GM12878 (cell line): ENCODE measurements around the gene KCNB1. TPM values are rescaled to one million over a fixed set of nuclear protein-coding genes. Genes with fewer than 3 reads are reported as not detected.

Source experiments
- ATAC-seq: fragments of 200-7000 bp; cut with Tn5 transposase; 3 replicates; pipeline ENCODE4 v1.9.1; 2020; ENCODE audit warnings: mild to moderate bottlenecking, moderate library complexity
- BruUV-seq: library from RNA; stranded (reverse); fragments of 400-500 nt; replicated peaks from 2 replicates; lab custom pipeline; 2021; lab: Mats Ljungman, UMichigan
- CTCF ChIA-PET: fragments of 300-600 bp; sonication (Branson Sonifier 250); formaldehyde crosslinking; extraction: SDS; loops from one replicate; lab custom pipeline; 2021; ENCODE audit warnings: inconsistent platforms; lab: Yijun Ruan, JAX
- POLR2A ChIA-PET: fragments of 350-600 bp; formaldehyde crosslinking; extraction: SDS; loops from one replicate; lab custom pipeline; 2021; ENCODE audit warnings: inconsistent platforms; lab: Charles Lee
- RAD21 ChIA-PET: fragments of 300-600 bp; sonication (Branson Sonifier 250); formaldehyde crosslinking; loops from one replicate; lab custom pipeline; 2023; ENCODE audit warnings: antibody characterized with exemption; ENCODE audit not compliant: unreplicated experiment; lab: Charles Lee
- SMC1A ChIA-PET: fragments of 300-600 bp; sonication (Branson Sonifier 250); formaldehyde crosslinking; loops from one replicate; lab custom pipeline; 2023; ENCODE audit not compliant: unreplicated experiment, uncharacterized antibody; lab: Charles Lee
- DNase-seq: peaks from one replicate; pipeline ENCODE4 v3.0.0-alpha.2; 2011; ENCODE audit warnings: low read depth, low spot score
- FAIRE-seq: peaks from 3 replicates; lab custom pipeline; 2011; peaks lifted over from hg19 to GRCh38; lab: Jason Lieb, UNC
- H2AFZ ChIP-seq: 2 replicates; pipeline ENCODE4 v1.6.0; 2011; ENCODE audit warnings: low read depth, low read length, control low read depth; ENCODE audit not compliant: control insufficient read depth
- H3K27ac ChIP-seq: 2 replicates; pipeline ENCODE4 v1.5.1; 2011; ENCODE audit warnings: control low read depth; ENCODE audit not compliant: control insufficient read depth, insufficient read depth
- H3K27me3 ChIP-seq, 2 experiments: replicated peaks in 1 of 2; 2 replicates each; pipeline versions ENCODE4 v1.6.0 to v1.6.1; 2011; ENCODE audit warnings: low read length in 1 of 2; ENCODE audit not compliant: control insufficient read depth in 2 of 2, insufficient read depth in 2 of 2
- H3K36me3 ChIP-seq, 2 experiments: 2 replicates each; pipeline ENCODE4 v1.5.1; 2011; ENCODE audit warnings: low read length in 1 of 2; ENCODE audit not compliant: control insufficient read depth in 2 of 2, insufficient read depth in 2 of 2
- H3K4me1 ChIP-seq: 2 replicates; pipeline ENCODE4 v1.6.1; 2011; ENCODE audit warnings: mild to moderate bottlenecking, low read length, moderate library complexity, mixed read lengths; ENCODE audit not compliant: control insufficient read depth, insufficient read depth
- H3K4me2 ChIP-seq: 2 replicates; pipeline ENCODE4 v1.6.0; 2011; ENCODE audit warnings: control low read depth; ENCODE audit not compliant: control insufficient read depth, insufficient read depth
- H3K4me3 ChIP-seq: fragments of 200-600 bp; sonication (generic); 2 replicates; pipeline ENCODE4 v1.5.1; 2016
- H3K79me2 ChIP-seq: 2 replicates; pipeline ENCODE4 v1.6.0; 2011; ENCODE audit warnings: low read length; ENCODE audit not compliant: control insufficient read depth, insufficient read depth
- H3K9ac ChIP-seq: 2 replicates; pipeline ENCODE4 v1.8.0; 2011; ENCODE audit warnings: low read length, control low read depth, mixed read lengths; ENCODE audit not compliant: control insufficient read depth, insufficient read depth
- H3K9me3 ChIP-seq: replicated peaks from 3 replicates; pipeline ENCODE4 v1.5.1; 2011; ENCODE audit warnings: mild to moderate bottlenecking, low read length; ENCODE audit not compliant: control insufficient read depth, insufficient read depth
- H4K20me1 ChIP-seq: 2 replicates; pipeline ENCODE4 v1.6.0; 2011; ENCODE audit not compliant: control insufficient read depth, insufficient read depth
- CREB1 ChIP-seq: IDR thresholded peaks from 2 replicates; pipeline ENCODE4 v1.6.1; 2012; ENCODE audit warnings: low read depth, mild to moderate bottlenecking, inconsistent platforms
- EGR1 ChIP-seq, 2 experiments: IDR thresholded peaks; 1 replicate in 1 of 2; 2 replicates in 1 of 2; pipeline ENCODE4 v1.6.1; 2011 to 2012; ENCODE audit warnings: low read depth in 2 of 2, low read length in 2 of 2, borderline replicate concordance in 1 of 2, mild to moderate bottlenecking in 1 of 2, moderate library complexity in 1 of 2
- EP300 ChIP-seq, 2 experiments: fragments of 150-350 bp in 1 of 2; IDR thresholded peaks; 2 replicates each; pipeline ENCODE4 v1.6.1; 2011 to 2012; ENCODE audit warnings: low read depth in 2 of 2, low read length in 2 of 2, borderline replicate concordance in 1 of 2, improper control_type of control experiment in 1 of 2, inconsistent platforms in 1 of 2; ENCODE audit not compliant: control insufficient read depth in 1 of 2
- HDGF ChIP-seq: fragments of 450-650 bp; IDR thresholded peaks from 2 replicates; pipeline ENCODE4 v1.6.1; 2016; ENCODE audit warnings: antibody characterized with exemption
- KDM1A ChIP-seq: fragments of 200-600 bp; sonication (generic); IDR thresholded peaks from 2 replicates; pipeline ENCODE4 v1.6.1; 2016; ENCODE audit warnings: borderline replicate concordance
- LARP7 ChIP-seq: fragments of 450-650 bp; IDR thresholded peaks from 2 replicates; pipeline ENCODE4 v1.6.1; 2017; ENCODE audit warnings: mild to moderate bottlenecking
- MYC ChIP-seq: IDR thresholded peaks from 2 replicates; pipeline ENCODE4 v1.6.1; 2011; ENCODE audit warnings: mild to moderate bottlenecking, low read length, moderate library complexity, inconsistent platforms; ENCODE audit not compliant: insufficient read depth, insufficient replicate concordance, insufficient read length, severe bottlenecking
- NBN ChIP-seq: fragments of 450-650 bp; IDR thresholded peaks from 2 replicates; pipeline ENCODE4 v1.6.1; 2016
- WGBS: methylation state at CpG from one replicate; pipeline ENCODE4 v1.1.6; 2016; ENCODE audit warnings: low lambda C conversion rate; ENCODE audit not compliant: insufficient replicate concordance, insufficient coverage; ENCODE audit errors: missing lambda C conversion rate; 5-methylcytosine and 5-hydroxymethylcytosine counted together
- in situ Hi-C: fragments of 300-500 bp; cut with MboI; formaldehyde crosslinking; loops from 9 replicates; pipeline ENCODE4 v1.14.3; 2018; ENCODE audit warnings: mixed read lengths
- intact Hi-C: fragments of 100-400 bp; cut with micrococcal nuclease; formaldehyde crosslinking; loops from one replicate; pipeline ENCODE4 v1.14.2; 2022; ENCODE audit not compliant: unreplicated experiment
- polyA plus RNA-seq, 11 experiments: library from polyadenylated mRNA; depleted of rRNA in 4 of 11; unstranded in 6 of 11; stranded (reverse) in 5 of 11; fragments of >200 nt; fragmentation: Nextera tagmentation in 4 of 11; fragmentation: Illumina TruSeq in 1 of 11; extraction: Ambion mirVana in 4 of 11; extraction: Trizol in 1 of 11; gene quantifications; 1 replicate in 1 of 11; 2 replicates in 10 of 11; pipeline versions ENCODE4 v1.2.1 to v1.2.3, GENCODE V29; 2011 to 2016; ENCODE audit warnings: inconsistent platforms in 2 of 11, missing spikeins in 2 of 11, low read depth in 1 of 11
- total RNA-seq, 4 experiments: library from RNA; depleted of rRNA in 3 of 4; stranded (reverse); fragments of >200 nt in 3 of 4; fragmentation: Illumina TruSeq in 1 of 4; extraction: Trizol in 1 of 4; gene quantifications; 2 replicates each; pipeline versions ENCODE4 v1.2.1 to v1.2.3, GENCODE V29; 2013 to 2021

Gene KCNB1
- total and polyA plus RNA-seq, 10 of the 15 experiments (the other 5 are each of a cell fraction or from before 2014, with no cell fraction given) = 0.02 to 0.08 (median 0.03) TPM; not detected in 7

GRCh38 chr20:49483696-49484123 lies 1.2 kb upstream of the KCNB1 start:
- no peaks in the 10 kb centered on the region for H3K4me1 ChIP-seq
- in situ Hi-C loops = no loop called here
- BruUV-seq = no TSS peak
- H2AFZ ChIP-seq = no peak overlapping the region
- ChIA-PET RAD21 (interaction anchor here (1.3 kb wide), 1 partner anchor 99 kb away, joined by 3 read pairs; no protein-coding TSS in a partner anchor), SMC1A (no interaction called here), POLR2A (no interaction called here), CTCF (interaction anchor here (2.1 to 2.8 kb wide), 2 partner anchors 99 to 149 kb away, joined by 11 to 13 read pairs; no protein-coding TSS in a partner anchor)
- H3K79me2 ChIP-seq = no peaks in the 10 kb centered on the region
- no peak overlapping the region for H3K4me3 ChIP-seq
- H3K9ac ChIP-seq = no peak overlapping the region
- WGBS = 13% methylated on average over 31 of the region's 44 CpGs
- peaks cover 7 to 8% of the 10 kb centered on the region in 2 experiments; a peak in 3 of 4 replicates for H3K27me3 ChIP-seq
- no peaks in the 10 kb centered on the region for H3K36me3 ChIP-seq
- no peak for FAIRE-seq
- no peak overlapping the region for H3K4me2 ChIP-seq
- no peaks in the 10 kb centered on the region for H3K9me3 ChIP-seq
- TF ChIP-seq KDM1A = no peak
- no peak for TF ChIP-seq NBN
- no peak for TF ChIP-seq LARP7
- no peak for TF ChIP-seq CREB1
- TF ChIP-seq EP300 (IDR thresholded peaks at IDR 0.05; ENCODE audit: borderline replicate concordance in 1 of 2, control insufficient read depth in 1 of 2, low read depth in 2 of 2, low read length in 2 of 2) = no peak
- TF ChIP-seq EGR1 (IDR thresholded peaks at IDR 0.05; ENCODE audit: borderline replicate concordance in 1 of 2, low read depth in 2 of 2, low read length in 2 of 2) = no peak
- TF ChIP-seq HDGF = no peak
- intact Hi-C loops = loop anchor here (1.0 kb wide), 1 partner anchor 149 kb away; no protein-coding TSS in a partner anchor
- H4K20me1 ChIP-seq = no peaks in the 10 kb centered on the region
- ATAC-seq = no peak
- no peak for DNase-seq
- H3K27ac ChIP-seq = no peak overlapping the region

- WGBS = 20% methylated on average over 16 of the region's 27 CpGs
- no peak overlapping the region for H3K27ac ChIP-seq
- peaks cover 7 to 8% of the 10 kb centered on the region in 2 experiments; a peak in 3 of 4 replicates for H3K27me3 ChIP-seq
- ChIA-PET POLR2A (no interaction called here), CTCF (no interaction called here), RAD21 (no interaction called here), SMC1A (no interaction called here)
- H3K4me2 ChIP-seq = no peak overlapping the region
- no peaks in the 10 kb centered on the region for H3K79me2 ChIP-seq
- no peak overlapping the region for H3K4me3 ChIP-seq
- H3K36me3 ChIP-seq = no peaks in the 10 kb centered on the region
- BruUV-seq = no TSS peak
- no peaks in the 10 kb centered on the region for H4K20me1 ChIP-seq
- FAIRE-seq (no peak), ATAC-seq (no peak), DNase-seq (no peak)
- no peak overlapping the region for H2AFZ ChIP-seq
- H3K9ac ChIP-seq = no peak overlapping the region
- H3K4me1 ChIP-seq = no peaks in the 10 kb centered on the region
- no peaks in the 10 kb centered on the region for H3K9me3 ChIP-seq
- no peak for TF ChIP-seq MYC
- intact Hi-C loops (no loop called here), in situ Hi-C loops (no loop called here)
These were observed 689 bp upstream of the KCNB1 start for GRCh38 chr20:49483018-49483695.
